Endothelial cell of umbilical vein (primary cell): ENCODE data around the gene SHFL.

Experiments
- CTCF ChIP-seq, 2 donors: IDR thresholded peaks; 1 replicate in 1 of 2; 2 replicates in 1 of 2; pipeline ENCODE4 v1.5.1; 2011; ENCODE audit warnings: low read length in 2 of 2, mild to moderate bottlenecking in 2 of 2, moderate library complexity in 2 of 2, control low read depth in 1 of 2, inconsistent platforms in 1 of 2, low read depth in 1 of 2; ENCODE audit not compliant: insufficient read depth in 1 of 2; ENCODE audit errors: extremely low read depth in 1 of 2
- EZH2 ChIP-seq: IDR thresholded peaks from 2 replicates; pipeline ENCODE4 v1.6.1; 2012; ENCODE audit warnings: borderline replicate concordance, low read depth, mild to moderate bottlenecking, moderate library complexity, low read length, inconsistent platforms; ENCODE audit not compliant: severe bottlenecking
- MAX ChIP-seq: IDR thresholded peaks from 2 replicates; pipeline ENCODE4 v1.6.1; 2011; ENCODE audit not compliant: insufficient read depth, insufficient read length
- POLR2A ChIP-seq: IDR thresholded peaks from 2 replicates; pipeline ENCODE4 v1.6.1; 2012; ENCODE audit warnings: low read depth, mild to moderate bottlenecking, control low read depth, low read length

GRCh38 chr19:10079031-10079453 lies 7.1 kb upstream of the SHFL start:
- no peak for TF ChIP-seq EZH2
- TF ChIP-seq MAX, result no peak
- TF ChIP-seq CTCF (IDR thresholded peaks at IDR 0.05; ENCODE audit: extremely low read depth in 1 of 2, insufficient read depth in 1 of 2, low read depth in 1 of 2, low read length in 2 of 2), result no peak
- TF ChIP-seq POLR2A, result no peak
